Measurements from ENCODE around the gene PCDHGC4.

PCDHGC4 gene

DNA sequence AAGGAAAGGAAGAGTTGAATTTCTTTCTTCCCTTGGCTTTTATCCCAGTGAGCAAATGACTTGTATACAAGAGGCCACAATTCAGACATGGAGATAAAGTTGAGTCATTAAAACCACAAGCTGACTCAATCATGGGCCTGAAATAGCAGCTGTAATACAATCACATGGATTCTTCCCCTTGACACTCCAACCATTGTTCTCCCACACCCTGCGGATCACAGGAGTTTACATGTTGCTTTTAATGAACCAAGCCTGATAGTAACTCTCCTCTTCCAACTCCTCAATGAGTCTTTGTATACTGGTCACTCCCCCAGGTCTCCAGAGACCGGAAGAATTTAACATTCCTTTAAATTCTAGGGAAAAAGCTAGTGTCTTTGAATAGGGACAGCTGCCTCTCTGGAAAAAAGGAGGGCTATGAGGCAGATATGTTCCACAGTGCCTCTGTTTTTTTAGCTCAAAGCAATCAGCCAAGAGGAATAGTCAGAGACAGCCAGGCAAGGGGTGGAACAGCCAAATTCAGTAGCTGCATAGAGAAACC, 36.5 kb downstream of the PCDHGC4 start:
- H3K79me2 ChIP-seq (ENCODE audit: low read length): 0 out of 2 replicates have a peak, but pooled peaks cover 5% of the 10 kb centered on the region
- no peaks in the 10 kb centered on the region for H3K9me2 ChIP-seq (replicated peaks; ENCODE audit: insufficient read depth, low read length)
- no peaks in the 10 kb centered on the region for H3K27me3 ChIP-seq (replicated peaks; ENCODE audit: insufficient read depth, low read length)
- H3K9ac ChIP-seq (ENCODE audit: low read length): no peak overlapping the region
- no peaks in the 10 kb centered on the region; the same call in none of the 2 replicates for H3K36me3 ChIP-seq (replicated peaks; ENCODE audit: insufficient read depth, low read length)
- H3K9me3 ChIP-seq (replicated peaks; ENCODE audit: insufficient read depth, low read length): no peaks in the 10 kb centered on the region
- no peak overlapping the region for H2AFZ ChIP-seq (ENCODE audit: low read length)
- no peak for TF ChIP-seq EZH2 (optimal IDR thresholded peaks at IDR 0.05; ENCODE audit: low read depth, low read length)
- TF ChIP-seq, protein P1, sequence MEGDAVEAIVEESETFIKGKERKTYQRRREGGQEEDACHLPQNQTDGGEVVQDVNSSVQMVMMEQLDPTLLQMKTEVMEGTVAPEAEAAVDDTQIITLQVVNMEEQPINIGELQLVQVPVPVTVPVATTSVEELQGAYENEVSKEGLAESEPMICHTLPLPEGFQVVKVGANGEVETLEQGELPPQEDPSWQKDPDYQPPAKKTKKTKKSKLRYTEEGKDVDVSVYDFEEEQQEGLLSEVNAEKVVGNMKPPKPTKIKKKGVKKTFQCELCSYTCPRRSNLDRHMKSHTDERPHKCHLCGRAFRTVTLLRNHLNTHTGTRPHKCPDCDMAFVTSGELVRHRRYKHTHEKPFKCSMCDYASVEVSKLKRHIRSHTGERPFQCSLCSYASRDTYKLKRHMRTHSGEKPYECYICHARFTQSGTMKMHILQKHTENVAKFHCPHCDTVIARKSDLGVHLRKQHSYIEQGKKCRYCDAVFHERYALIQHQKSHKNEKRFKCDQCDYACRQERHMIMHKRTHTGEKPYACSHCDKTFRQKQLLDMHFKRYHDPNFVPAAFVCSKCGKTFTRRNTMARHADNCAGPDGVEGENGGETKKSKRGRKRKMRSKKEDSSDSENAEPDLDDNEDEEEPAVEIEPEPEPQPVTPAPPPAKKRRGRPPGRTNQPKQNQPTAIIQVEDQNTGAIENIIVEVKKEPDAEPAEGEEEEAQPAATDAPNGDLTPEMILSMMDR (IDR thresholded peaks at IDR 0.05; ENCODE audit: low read length): no peak
- peaks cover 39% of the 10 kb centered on the region for H3K4me1 ChIP-seq (ENCODE audit: low read length)
- no peak overlapping the region for H3K27ac ChIP-seq (ENCODE audit: low read length)
- no peak overlapping the region for H3K4me2 ChIP-seq (ENCODE audit: low read depth, low read length)
- no peaks in the 10 kb centered on the region for H4K20me1 ChIP-seq (ENCODE audit: insufficient read depth, low read length)
- H3K4me3 ChIP-seq (ENCODE audit: low read length): no peak overlapping the region
- peaks cover 16% of the 10 kb centered on the region for H3F3A ChIP-seq (ENCODE audit: insufficient read depth, low read length)
- no peak for DNase-seq

DNA sequence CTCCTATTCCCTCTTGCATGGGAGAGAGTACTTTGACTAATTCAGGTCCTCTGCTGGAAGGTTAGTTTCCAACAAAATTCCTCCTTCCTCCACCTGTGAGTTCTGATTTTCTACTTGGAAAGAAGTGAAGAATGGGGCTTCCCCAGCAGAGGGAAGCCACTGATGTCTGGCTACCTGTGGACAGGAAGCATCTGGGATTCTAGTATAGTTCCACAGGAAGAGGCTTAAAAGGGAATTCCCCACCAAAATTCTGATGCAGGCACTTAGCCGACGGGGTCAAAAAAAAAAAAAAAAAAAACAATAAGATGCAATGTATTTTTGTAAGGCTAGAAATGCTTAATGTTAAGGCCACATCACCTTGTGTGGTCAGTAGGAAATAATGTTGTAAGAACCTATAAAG, 37.5 kb downstream of the PCDHGC4 start:
- peaks cover 12% of the 10 kb centered on the region for H3F3A ChIP-seq (ENCODE audit: insufficient read depth, low read length)
- no peaks in the 10 kb centered on the region for H3K9me3 ChIP-seq (replicated peaks; ENCODE audit: insufficient read depth, low read length)
- no peak overlapping the region for H3K27ac ChIP-seq (ENCODE audit: low read length)
- DNase-seq: no peak
- H3K27me3 ChIP-seq (replicated peaks; ENCODE audit: insufficient read depth, low read length): no peaks in the 10 kb centered on the region
- H3K9me2 ChIP-seq (replicated peaks; ENCODE audit: insufficient read depth, low read length): no peaks in the 10 kb centered on the region
- TF ChIP-seq, protein P1 (IDR thresholded peaks at IDR 0.05; ENCODE audit: low read length): no peak
- TF ChIP-seq EZH2 (optimal IDR thresholded peaks at IDR 0.05; ENCODE audit: low read depth, low read length): no peak
- TF ChIP-seq EZH2phosphoT487 (IDR thresholded peaks at IDR 0.05; ENCODE audit: low read length): no peak
- H2AFZ ChIP-seq (ENCODE audit: low read length): no peak overlapping the region
- no peak overlapping the region for H3K4me3 ChIP-seq (ENCODE audit: low read length)
- no peak overlapping the region for H3K4me2 ChIP-seq (ENCODE audit: low read depth, low read length)
- peaks cover 32% of the 10 kb centered on the region for H3K4me1 ChIP-seq (ENCODE audit: low read length)
- no peaks in the 10 kb centered on the region; the same call in 1 of the 2 replicates for H3K36me3 ChIP-seq (replicated peaks; ENCODE audit: insufficient read depth, low read length)
- no peak overlapping the region for H3K9ac ChIP-seq (ENCODE audit: low read length)
- no peaks in the 10 kb centered on the region for H4K20me1 ChIP-seq (ENCODE audit: insufficient read depth, low read length)
- 0 out of 2 replicates have a peak, but pooled peaks cover 5% of the 10 kb centered on the region for H3K79me2 ChIP-seq (ENCODE audit: low read length)

DNA sequence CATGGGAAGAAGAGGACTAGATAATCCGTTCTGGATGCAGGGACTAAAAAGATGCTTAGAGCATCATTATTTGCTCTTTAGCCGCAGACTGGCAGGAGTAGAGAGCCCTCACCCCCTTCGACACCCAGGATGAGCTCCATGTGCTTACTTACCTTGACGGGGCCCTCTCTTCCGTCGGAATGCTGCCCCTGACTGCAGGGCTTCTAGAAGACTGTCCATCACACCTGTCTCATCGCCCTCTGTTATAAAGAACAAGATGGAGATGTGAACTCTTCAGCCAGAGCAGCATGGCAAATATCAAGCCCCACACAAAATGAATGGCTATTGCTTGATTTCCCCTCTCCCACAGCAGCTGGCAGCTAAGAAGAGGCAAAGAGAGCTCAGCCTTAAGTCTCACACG, 39.2 kb downstream of the PCDHGC4 start:
- TF ChIP-seq, protein P1 (IDR thresholded peaks at IDR 0.05; ENCODE audit: low read length): no peak
- TF ChIP-seq EZH2phosphoT487 (IDR thresholded peaks at IDR 0.05; ENCODE audit: low read length) (no peak), EZH2 (optimal IDR thresholded peaks at IDR 0.05; ENCODE audit: low read depth, low read length) (no peak)
- no peak overlapping the region for H3K9ac ChIP-seq (ENCODE audit: low read length)
- no peak overlapping the region for H3K27ac ChIP-seq (ENCODE audit: low read length)
- no peaks in the 10 kb centered on the region for H4K20me1 ChIP-seq (ENCODE audit: insufficient read depth, low read length)
- H3K9me3 ChIP-seq (replicated peaks; ENCODE audit: insufficient read depth, low read length): no peaks in the 10 kb centered on the region
- no peak overlapping the region for H3K4me2 ChIP-seq (ENCODE audit: low read depth, low read length)
- H3K27me3 ChIP-seq (replicated peaks; ENCODE audit: insufficient read depth, low read length): no peaks in the 10 kb centered on the region
- H3F3A ChIP-seq (ENCODE audit: insufficient read depth, low read length): peaks cover 12% of the 10 kb centered on the region
- H3K36me3 ChIP-seq (replicated peaks; ENCODE audit: insufficient read depth, low read length): no peaks in the 10 kb centered on the region; the same call in none of the 2 replicates
- H3K9me2 ChIP-seq (replicated peaks; ENCODE audit: insufficient read depth, low read length): no peaks in the 10 kb centered on the region
- no peak for DNase-seq
- no peak overlapping the region for H3K4me3 ChIP-seq (ENCODE audit: low read length)
- peaks cover 32% of the 10 kb centered on the region for H3K4me1 ChIP-seq (ENCODE audit: low read length)
- H2AFZ ChIP-seq (ENCODE audit: low read length): no peak overlapping the region
- 0 out of 2 replicates have a peak, but pooled peaks cover 5% of the 10 kb centered on the region for H3K79me2 ChIP-seq (ENCODE audit: low read length)

All from MM.1S (cell line).